Posterior vena cava (tissue), 2 donors: ENCODE measurements around the gene FXYD7. TPM values are rescaled to one million over a fixed set of nuclear protein-coding genes. Genes with fewer than 3 reads are reported as not detected.
A peak's percentile ranks its signal among the peaks of the same experiment; 100 is the strongest.
"Not testable (repeated sequence)": the region's sequence is repeated elsewhere in the genome, so short reads cannot be mapped to it uniquely, and the experiment has no call there.

Experiments
- DNase-seq: peaks from one replicate; pipeline ENCODE4 v3.0.0-alpha.2; 2020; ENCODE audit warnings: low spot score
- intact Hi-C, 2 donors: fragments of 100-400 bp; cut with DNase I; formaldehyde crosslinking; loops; one replicate each; pipeline versions ENCODE4 v1.14.1 to v1.14.2; 2022 to 2023
- total RNA-seq, 2 donors: library from RNA; stranded (reverse); fragmentation: NEBNext Ultra II Directional; extraction: Animal tissue kit (Norgen Biotek cat#: 25700); gene quantifications; one replicate each; pipeline ENCODE4 v1.2.1, GENCODE V29; 2021
- donor health status: DM: yes; HTN: yes; CAD: no.
- donor health status: DM: yes; HTN: yes; CAD: no.

FXYD7 gene
- total RNA-seq, 2 donors from 2014 or later: 0.43 TPM; not detected in 1

DNA sequence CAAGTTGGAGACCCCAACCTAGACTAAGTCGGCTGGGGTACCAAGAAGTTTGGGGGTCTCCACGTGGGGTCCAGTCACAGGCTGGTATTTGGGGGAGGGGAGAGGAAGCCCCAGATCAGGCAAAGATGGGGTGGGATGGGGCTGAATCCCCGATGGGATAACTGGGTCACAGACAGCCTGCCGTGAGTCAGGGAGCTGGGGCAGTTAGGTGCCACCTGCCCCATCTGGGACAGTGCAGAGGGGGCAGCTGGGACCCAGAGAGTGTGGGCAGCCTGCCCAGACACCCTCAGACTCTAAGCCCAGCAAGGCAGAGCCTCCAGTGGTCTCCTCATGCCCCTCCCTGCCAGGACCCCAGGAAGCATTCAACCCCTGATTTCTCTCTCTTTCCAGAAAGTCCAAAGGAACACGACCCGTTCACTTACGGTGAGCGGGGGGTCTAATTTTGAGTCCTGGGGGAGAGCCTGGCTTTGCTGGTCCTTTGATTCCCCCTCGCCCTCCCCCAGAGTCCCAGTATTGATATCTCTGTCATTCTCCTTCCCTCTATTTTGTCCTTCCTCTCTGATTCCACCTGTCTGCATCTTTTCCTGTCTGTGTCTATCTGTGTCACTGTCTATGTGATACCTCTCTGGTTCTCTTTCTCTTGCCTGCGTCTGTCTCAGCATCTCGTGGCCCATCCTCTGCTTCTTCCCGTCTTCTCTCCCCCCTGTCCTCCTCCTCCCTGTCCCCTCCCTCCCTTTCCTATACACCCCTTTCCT, 2.7 kb upstream of the FXYD7 start:
- DNase-seq: no peak
- intact Hi-C loops: loop anchor here in 1 of 2 donors (10.0 kb wide), 1 partner anchor 124 kb away; the partner anchor contains the start of gene USF2

DNA sequence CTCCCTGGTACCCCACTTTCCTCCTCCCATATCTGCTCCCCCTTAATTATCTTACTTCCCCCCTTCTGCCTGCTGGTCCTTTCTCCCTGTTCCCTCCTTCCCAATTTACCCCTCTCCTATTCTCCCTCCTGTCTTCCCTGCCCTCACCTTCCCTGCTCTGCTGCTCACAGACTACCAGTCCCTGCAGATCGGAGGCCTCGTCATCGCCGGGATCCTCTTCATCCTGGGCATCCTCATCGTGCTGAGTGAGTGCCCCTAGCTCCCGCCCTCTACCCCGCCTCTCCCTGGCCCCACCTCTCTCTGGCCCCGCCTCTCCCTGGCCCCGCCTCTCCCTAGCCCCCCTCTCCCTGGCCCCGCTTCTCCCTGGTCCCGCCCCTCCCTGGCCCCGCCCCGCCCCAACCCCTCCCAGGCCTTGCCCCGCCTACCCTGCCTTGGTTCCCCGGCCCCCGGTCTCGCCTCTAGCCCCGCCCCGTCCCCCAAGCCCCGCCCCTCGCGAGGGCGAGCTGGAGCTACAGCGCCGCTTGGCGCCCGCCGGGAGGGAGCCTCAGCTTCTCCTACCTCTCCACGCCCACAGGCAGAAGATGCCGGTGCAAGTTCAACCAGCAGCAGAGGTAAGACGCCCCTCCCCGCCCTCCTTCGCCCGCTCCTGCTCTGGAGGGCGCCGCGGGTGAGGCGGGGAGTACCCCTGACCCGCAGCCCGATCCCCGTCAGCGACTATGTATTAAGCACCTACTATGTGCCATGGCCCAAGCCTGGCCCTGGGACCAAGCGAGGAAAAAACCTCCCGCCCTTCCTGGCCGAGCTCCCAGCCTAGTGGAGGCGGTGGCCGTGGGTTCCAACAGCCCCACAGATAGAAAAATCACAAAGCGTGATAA, 1.9 kb upstream of the FXYD7 start:
- peak; percentile 98 for DNase-seq
- intact Hi-C loops: loop anchor here in 1 of 2 donors (10.0 kb wide), 1 partner anchor 124 kb away; the partner anchor contains the start of gene USF2

DNA sequence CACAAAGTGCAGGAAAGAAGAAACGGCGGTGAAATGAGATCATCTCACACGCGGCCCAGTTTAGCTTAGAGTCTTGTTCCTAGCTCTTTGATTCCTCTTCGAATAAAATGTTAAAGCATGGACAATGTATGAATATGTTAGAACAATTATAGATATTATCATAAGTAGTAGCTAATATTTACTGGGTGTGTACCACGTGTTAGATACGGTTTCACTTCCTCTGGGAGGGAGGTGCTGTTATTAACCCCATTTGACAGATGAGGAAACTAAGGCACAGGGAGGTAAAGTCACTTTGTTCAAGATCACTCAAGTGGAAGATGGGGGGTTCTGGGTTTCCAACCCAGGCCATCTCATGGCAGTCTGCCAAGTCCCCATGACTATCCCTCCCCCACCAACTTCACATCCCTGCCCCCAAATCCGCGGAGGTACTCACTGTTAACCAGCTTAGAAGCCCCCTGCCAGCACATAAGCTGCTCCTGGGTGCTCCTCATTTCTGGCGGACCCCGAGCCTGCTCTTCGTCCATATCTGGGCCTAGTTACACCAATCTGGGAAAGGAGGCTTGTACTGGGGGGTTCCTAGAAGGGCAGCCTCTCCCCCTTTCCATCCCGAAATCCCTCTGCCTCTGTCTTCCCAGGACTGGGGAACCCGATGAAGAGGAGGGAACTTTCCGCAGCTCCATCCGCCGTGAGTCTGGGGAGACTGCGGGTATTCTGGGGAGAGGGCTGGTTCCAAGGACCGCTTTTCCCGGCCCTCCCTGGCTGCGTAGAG, 1.0 kb upstream of the FXYD7 start:
- intact Hi-C loops: loop anchor here in 1 of 2 donors (10.0 kb wide), 1 partner anchor 123 kb away; the partner anchor contains the start of gene USF2
- DNase-seq: no peak

DNA sequence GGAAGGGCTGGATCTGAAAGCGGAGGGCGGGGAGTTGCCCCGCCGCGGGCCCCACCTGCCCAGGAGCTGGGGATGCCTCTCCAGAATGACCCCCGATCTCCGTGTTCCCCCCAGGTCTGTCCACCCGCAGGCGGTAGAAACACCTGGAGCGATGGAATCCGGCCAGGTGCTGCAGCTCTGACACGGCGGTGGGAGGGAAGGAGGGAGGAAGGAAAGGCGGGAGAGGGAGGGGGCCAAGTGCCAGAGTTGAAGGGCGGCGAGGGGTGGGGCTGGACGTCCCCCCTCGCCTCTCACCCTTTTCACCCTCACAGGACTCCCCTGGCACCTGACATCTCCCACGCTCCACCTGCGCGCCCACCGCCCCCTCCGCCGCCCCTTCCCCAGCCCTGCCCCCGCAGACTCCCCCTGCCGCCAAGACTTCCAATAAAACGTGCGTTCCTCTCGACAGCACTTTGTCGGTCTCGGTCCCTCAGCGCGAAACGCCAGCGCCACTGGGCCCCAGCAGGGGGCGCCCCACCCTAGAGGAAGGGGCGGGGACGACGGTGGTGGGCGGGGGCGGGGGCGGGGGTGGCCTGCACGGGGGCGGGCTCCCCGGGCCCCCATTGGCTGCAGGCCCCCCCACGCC, 337 bp upstream of the FXYD7 start:
- intact Hi-C loops: loop anchor here in 1 of 2 donors (10.0 kb wide), 1 partner anchor 122 kb away; the partner anchor contains the start of gene USF2
- DNase-seq: peak; percentile 85

DNA sequence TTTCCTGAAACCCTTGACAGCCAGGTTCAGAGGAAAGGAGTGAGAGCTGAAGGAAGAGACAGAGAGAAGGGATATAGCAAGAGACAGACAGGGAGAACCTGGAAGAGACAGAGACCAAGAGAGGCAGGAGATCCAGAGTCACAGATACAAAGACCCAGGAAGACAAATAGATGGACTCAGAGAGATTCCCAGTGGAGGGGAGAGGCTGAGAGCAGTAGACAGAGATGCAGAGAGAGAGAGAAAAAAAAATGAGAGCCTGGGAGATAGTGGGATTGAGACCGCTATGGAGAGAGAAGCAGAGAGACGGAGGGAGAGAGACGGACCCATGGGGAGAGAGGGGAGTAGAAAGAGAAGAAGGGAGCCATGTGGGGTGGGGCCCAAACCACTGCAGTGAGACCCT, 763 bp downstream of the FXYD7 start:
- DNase-seq: no peak
- intact Hi-C loops: loop anchor here in 1 of 2 donors (10.0 kb wide), 1 partner anchor 121 kb away; the partner anchor contains the start of gene USF2

DNA sequence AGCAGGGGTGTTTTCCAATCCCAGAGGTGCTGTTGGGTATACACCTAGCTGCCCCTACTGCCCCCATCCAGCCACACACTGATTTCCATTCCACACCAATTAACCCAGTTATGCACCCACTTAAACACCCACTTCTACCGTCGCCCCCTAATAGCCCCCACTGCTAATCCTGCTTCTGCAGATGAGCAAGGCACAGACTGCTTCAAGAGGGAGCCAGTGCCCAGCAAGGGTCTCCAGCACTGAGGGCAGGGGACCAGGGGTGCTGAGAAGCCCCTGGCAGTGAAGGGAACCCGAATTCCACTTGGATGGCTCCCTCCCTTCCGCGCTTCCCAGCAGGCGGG, 1.2 kb downstream of the FXYD7 start:
- intact Hi-C loops: loop anchor here in 1 of 2 donors (10.0 kb wide), 1 partner anchor 121 kb away; the partner anchor contains the start of gene USF2
- no peak for DNase-seq

DNA sequence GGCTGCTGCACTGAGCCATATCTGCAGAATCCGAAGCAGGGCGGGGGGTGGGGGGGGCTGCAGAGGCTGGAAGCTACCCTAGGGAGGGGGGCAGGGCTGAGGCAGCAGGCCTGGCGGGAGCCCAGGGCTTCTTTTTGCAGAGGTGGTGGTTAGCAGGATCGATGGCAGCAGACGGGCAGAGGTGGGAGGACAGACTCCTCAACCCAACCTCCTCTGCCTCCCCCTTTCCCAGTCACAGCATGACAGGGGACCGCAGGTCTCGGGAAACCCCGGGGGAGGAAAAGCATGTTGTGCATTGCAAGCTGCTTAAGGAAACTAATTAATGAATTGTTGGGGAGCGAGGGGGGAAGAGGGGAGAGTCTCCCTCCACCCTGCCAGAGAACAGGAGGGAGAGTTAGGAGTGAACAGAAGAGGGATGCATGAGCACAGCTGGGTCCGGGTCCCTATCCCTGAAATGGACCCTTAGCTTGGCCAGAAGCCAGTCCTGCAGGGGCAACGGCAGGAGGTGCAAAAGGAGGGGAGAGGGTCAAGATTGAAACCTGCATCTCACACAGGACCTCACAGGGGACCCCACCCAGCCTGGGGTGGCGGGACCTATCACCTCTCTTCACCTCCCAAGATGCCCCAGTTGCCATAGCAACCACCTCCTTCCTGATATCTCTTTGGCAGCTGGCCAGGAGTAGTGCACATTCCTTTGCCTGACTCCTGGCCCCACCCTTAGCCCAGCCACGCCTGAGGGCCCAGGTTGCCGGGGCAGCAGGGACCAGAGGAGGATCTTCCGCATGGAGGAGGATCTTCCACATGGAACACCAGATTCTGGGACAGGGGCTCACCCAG, 1.8 kb downstream of the FXYD7 start:
- intact Hi-C loops: loop anchor here in 1 of 2 donors (10.0 kb wide), 1 partner anchor 120 kb away; the partner anchor contains the start of gene USF2
- no peak for DNase-seq

DNA sequence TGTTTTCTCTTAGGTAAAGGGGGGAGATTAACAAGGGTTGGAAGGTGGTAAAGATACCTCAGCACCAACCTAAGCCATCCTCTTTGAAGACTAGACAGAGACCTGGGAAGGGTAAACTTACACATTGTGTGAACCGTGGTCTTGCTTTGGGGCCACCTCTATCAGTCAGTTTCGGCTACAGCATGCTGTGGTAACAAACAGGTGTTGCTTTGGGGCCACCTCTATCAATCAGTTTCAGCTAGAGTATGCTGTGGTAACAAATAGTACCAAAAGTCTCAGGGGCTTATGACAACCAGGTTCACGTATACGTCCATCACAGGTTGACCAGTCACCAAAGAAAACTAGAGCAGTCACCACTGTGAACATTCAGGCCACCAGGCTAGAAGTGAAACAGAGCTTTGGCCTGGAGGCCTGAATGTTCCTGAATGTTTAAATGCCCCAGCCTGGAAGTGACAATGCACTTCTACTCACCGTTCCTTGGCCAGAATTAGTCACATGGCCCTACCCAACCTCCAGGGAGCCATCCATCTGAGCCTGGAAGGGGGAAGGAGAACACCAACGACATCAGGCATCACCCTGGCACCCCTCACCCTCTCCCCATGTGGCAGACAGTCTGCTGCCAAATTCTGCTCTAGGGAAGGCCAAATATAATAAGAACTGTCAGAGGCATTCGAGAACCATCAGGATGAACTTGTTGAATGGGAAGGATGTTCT, 3.8 kb downstream of the FXYD7 start:
- intact Hi-C loops: loop anchor here in 1 of 2 donors (10.0 kb wide), 1 partner anchor 118 kb away; the partner anchor contains the start of gene USF2
- no peak for DNase-seq

DNA sequence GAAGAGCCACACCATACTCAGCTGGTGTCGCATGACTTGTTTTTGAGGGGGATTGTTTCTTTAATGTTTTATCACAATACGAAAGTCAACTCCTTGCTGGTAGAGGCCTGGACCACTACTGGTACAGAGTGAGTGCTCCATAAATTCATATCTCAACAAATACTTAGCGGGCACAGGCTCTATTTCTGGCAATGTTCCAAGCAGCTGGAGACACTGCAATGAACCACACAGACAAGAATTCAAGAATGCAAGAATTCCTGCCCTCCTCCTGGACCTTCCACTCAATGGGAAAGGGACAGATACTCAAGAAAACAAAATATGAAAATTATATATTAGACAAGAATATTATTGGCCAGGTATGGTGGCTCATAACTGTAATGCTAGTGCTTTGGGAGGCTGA, 6.4 kb downstream of the FXYD7 start:
- no peak for DNase-seq
- intact Hi-C loops: loop anchor here in 1 of 2 donors (10.0 kb wide), 1 partner anchor 115 kb away; the partner anchor contains the start of gene USF2

DNA sequence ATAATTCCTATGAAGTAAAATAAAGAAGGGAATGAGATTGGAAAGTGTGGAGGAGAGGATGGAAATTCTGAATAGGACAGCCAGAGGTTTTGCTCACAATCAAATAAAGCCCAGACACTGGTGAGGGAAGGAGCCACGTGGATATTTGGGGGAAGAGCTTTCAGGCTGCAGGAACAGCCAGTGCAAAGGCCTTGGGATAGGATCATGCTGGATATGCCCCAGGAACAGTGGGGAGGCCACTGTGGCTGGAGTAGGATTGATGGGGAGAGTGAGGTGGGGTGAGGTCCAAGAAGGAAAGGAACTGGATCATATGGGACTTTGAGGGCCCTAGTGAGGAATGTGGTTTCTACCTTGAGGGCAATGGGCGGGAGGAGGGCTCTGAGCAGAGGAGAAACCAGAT, 7.4 kb downstream of the FXYD7 start:
- no peak for DNase-seq
- intact Hi-C loops: no loop called here

DNA sequence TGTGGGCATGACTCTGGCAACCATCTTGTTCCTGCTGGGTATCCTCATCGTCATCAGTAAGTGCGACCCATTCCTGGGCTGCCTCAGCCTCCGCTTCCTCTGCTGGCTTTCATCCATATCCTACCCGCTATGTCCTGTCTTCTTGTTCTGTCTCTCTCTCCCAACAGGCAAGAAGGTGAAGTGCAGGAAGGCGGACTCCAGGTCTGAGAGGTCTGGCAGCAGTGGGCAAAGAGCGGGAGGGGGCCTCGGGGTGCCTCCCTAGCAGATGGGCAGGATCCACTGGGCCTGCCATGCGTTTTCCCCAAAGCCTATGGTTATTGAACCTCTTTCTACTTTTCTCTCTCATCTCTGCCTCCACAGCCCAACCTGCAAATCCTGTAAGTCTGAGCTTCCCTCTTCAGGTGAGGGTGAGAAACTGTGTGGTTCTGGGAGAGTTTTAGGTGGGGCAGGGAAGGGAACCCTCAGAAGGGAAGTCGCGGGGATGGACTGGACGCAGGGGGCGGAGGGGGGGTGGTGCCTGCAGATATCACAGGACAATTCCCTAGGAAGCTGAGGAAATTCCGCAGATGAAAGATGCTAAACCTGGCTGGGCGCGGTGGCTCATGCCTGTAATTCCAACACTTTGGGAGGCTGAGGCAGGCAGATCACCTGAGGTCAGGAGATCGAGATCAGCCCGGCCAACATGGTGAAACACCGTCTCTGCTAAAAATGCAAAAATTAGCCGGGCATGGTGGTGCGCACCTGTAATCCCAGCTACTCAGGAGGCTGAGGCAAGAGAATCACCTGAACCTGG, 8.4 kb downstream of the FXYD7 start:
- no peak for DNase-seq
- intact Hi-C loops: no loop called here

DNA sequence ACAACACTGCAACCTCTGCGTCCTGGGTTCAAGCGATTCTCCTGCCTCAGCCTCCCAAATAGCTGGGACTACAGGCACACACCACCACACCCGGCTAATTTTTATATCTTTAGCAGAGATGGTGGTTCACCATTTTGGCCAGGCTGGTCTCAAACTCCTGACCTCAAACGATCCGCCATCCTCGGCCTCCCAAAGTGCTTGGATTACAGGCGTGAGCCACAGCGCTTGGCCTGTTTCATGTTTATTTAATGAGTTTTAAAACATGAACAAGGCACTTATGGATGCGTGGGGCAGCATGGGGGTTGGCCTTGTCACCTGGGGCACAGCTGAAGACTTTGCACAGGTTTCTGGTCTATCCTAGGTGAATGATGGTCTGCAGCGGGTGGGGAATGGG, 10.1 kb downstream of the FXYD7 start:
- DNase-seq, intact Hi-C loops: not testable (repeated sequence)

DNA sequence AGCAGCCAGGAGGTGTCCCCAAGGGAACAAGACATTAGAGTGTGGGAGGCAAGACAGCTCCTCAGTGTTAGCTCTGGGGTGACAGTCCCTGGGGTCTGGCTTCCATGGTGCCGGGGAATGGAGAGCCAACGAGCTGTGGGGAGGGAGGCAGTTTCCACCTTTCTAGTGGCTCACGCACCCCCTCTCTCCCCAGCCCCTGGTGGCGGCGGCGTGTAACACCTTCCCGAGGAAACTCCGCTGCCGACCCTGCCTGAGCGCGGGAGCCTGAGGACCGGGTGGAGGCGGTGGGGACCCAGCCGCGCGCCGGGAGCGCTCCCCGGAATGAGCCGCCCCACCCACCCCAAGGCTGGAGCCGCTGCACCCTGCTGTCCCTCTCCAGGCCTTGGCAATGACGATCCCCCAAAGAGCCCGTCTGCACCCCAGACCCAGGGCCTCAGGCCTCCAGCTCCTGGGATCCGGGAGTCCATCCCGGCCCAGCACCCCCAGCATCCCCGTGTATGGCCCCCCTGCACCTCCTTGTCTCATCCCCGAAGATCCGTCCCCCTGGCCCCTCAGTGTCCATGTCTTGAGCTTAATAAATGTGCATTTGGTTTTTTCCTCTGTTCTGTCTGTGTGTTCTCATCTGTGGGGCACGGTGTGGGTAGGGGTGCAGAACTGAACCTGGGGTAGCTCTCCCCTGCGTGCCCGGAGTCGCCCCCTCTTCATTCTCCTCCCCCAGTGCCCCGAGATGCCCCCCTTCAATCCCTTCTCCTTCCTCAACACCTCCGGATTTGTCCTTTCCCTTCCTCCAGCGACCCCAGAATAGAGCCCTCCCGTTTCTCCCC, 10.9 kb downstream of the FXYD7 start:
- intact Hi-C loops: no loop called here

DNA sequence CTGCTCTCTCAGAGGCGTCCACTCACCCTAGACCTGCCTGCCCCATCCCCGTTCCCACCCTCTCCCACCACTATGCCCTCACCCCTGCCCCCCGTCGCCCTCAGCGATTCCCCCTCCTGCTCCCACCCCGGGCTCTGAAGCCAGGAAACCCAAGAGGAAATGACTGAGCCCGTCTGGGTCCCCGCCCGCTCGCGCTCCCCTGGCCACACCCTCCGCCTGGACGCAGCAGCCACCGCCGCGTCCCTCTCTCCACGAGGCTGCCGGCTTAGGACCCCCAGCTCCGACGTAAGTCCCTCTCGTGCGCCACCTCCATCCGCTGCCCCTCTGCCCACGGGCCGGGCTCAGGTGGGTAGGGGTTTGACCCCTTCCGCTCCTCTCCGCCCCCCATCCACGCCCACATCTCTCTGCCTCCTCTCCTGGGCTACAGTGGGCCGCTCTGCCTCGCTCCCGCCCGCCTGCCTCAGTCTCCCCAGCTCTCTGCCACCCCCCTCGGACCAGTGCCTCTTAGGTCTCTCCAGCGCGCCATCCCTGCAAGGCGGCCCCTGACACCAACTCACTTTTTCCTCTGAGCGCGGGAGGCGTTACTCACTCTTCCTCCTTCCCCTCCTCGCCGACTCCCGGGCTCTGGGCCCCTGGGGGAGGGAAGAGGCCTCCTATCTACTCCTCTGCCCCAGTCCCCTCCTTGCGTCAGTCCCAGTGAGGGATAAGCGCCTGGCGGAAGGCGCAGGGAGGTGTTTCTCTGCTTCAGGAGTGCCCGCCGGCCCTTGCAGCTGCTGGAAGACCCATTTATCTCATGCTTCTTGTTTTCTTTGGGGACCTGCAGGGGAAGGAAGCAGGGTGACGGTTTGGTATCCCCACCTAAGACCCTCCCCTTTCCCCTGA, 11.7 kb downstream of the FXYD7 start, which contains the start of gene FXYD5:
Gene FXYD5, plus strand, starts transcription at position 211 of the 882 bp plus-strand sequence. CDS start 816 bp downstream, outside the sequence.
- DNase-seq: peak; percentile 94
- intact Hi-C loops: no loop called here

More for the DNA sequence above, 10.9 kb downstream of the FXYD7 start:
- DNase-seq: no peak
